Colonic mucosa (tissue), 4 donors: ENCODE measurements around the gene TMEM236. TPM values are rescaled to one million over a fixed set of nuclear protein-coding genes. Genes with fewer than 3 reads are reported as not detected.

ENCODE experiments used
- DNase-seq: peaks from one replicate; pipeline ENCODE4 v3.0.0-alpha.2; 2020
- H3K27ac ChIP-seq: fragments of 200-600 bp; one replicate; pipeline ENCODE4 v1.8.0; 2021
- H3K27me3 ChIP-seq: fragments of 200-600 bp; one replicate; pipeline ENCODE4 v1.8.0; 2021
- H3K36me3 ChIP-seq: fragments of 200-600 bp; one replicate; pipeline ENCODE4 v1.8.0; 2021
- H3K4me1 ChIP-seq: fragments of 200-600 bp; one replicate; pipeline ENCODE4 v1.8.0; 2021; ENCODE audit warnings: mild to moderate bottlenecking
- H3K4me3 ChIP-seq: fragments of 200-600 bp; one replicate; pipeline ENCODE4 v1.8.0; 2021
- H3K9ac ChIP-seq, 2 donors: one replicate each; pipeline ENCODE4 v1.7.0; 2013; ENCODE audit warnings: control low read depth in 2 of 2, low read depth in 2 of 2, low read length in 2 of 2
- H3K9me3 ChIP-seq: fragments of 200-600 bp; one replicate; pipeline ENCODE4 v1.8.0; 2021
- intact Hi-C: fragments of 100-400 bp; cut with DNase I; formaldehyde crosslinking; loops from one replicate; pipeline ENCODE4 v1.14.1; 2022
- total RNA-seq, 2 donors: library from RNA; stranded (reverse); fragmentation: NEBNext Ultra II Directional in 1 of 2; extraction: Animal tissue kit (Norgen Biotek cat#: 25700) in 1 of 2; gene quantifications; one replicate each; pipeline ENCODE4 v1.2.1, GENCODE V29; 2021
- TF ChIP-seq, protein P1 (sequence below): fragments of 200-600 bp; IDR thresholded peaks from one replicate; pipeline ENCODE4 v1.8.0; 2022; ENCODE audit warnings: antibody characterized with exemption, mild to moderate bottlenecking
- donor health status: healthy.
- donor health status: DM: no; HTN: no; CAD: no.
- donor health status: DM: no; HTN: no; CAD: no.

Gene TMEM236
- total RNA-seq, 2 donors from 2014 or later: 16.6 to 57.4 TPM

DNA sequence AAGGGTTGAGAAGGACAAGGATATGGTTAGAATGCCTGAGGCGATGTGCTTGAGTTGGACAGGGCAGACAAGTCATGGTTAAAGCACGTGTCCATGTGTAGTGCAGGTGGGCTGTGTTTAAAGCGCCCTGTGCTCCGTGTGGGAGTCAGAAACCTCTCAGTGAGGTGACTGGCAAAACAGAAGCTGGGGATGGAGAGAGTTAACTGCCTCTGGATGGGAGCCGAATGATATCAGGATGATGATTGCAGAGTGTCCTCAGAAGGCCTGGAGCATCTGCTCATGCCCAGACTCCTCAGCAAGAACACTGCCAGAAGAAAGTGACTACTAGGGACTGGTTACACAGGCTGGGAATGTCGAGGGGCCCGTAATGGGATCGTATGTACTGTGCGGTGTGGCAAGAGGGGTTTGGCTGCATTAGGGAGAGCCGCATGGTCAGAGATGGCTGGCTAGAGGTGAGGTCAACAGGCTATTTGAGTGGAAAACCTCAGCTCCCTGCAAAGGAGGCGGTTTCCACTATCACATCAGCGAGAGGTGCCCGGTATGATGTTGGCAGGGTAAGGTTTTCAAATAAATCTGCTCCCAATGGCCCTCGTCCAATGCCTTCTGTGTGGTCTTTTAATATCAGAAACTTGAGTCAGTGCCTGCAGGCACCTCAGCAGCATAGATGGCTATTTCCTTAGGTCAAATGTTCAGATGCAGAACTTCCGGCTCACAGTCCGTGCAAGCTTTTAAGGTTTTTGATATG, 31.1 kb downstream of the TMEM236 start:
- no peak overlapping the region for H3K9ac ChIP-seq
- H3K4me1 ChIP-seq: no peaks in the 10 kb centered on the region
- no peaks in the 10 kb centered on the region for H3K27me3 ChIP-seq
- DNase-seq: no peak
- H3K4me3 ChIP-seq: no peak overlapping the region
- intact Hi-C loops: no loop called here
- H3K9me3 ChIP-seq: no peaks in the 10 kb centered on the region
- TF ChIP-seq, protein P1, sequence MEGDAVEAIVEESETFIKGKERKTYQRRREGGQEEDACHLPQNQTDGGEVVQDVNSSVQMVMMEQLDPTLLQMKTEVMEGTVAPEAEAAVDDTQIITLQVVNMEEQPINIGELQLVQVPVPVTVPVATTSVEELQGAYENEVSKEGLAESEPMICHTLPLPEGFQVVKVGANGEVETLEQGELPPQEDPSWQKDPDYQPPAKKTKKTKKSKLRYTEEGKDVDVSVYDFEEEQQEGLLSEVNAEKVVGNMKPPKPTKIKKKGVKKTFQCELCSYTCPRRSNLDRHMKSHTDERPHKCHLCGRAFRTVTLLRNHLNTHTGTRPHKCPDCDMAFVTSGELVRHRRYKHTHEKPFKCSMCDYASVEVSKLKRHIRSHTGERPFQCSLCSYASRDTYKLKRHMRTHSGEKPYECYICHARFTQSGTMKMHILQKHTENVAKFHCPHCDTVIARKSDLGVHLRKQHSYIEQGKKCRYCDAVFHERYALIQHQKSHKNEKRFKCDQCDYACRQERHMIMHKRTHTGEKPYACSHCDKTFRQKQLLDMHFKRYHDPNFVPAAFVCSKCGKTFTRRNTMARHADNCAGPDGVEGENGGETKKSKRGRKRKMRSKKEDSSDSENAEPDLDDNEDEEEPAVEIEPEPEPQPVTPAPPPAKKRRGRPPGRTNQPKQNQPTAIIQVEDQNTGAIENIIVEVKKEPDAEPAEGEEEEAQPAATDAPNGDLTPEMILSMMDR: no peak
- H3K36me3 ChIP-seq: no peaks in the 10 kb centered on the region
- H3K27ac ChIP-seq: no peak overlapping the region

DNA sequence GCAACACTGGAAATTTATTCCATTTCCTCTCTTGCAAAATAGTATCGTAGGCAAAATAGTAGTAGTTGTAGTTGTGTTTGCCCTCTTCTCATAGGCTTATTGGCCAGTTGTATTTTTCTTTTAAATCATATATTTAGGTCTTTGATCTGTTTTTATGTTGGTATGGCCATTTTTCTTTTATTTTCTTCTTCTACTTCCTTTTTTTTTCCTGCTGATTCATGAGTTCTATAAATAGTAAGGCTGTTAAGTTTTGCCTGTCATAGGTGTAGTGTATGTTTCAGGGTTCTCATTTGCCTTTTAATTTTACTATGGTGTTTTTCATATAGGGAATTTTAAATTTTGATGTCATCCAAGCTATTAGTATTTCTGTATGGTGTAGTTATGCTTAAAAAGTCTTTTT, 31.8 kb downstream of the TMEM236 start:
- Histone ChIP-seq H3K27me3 (no peaks in the 10 kb centered on the region), H3K4me3 (no peak overlapping the region), H3K9ac (no peak overlapping the region), H3K4me1 (no peaks in the 10 kb centered on the region), H3K36me3 (no peaks in the 10 kb centered on the region), H3K9me3 (no peaks in the 10 kb centered on the region), H3K27ac (no peak overlapping the region)
- TF ChIP-seq, protein P1: no peak
- intact Hi-C loops: no loop called here
- no peak for DNase-seq

DNA sequence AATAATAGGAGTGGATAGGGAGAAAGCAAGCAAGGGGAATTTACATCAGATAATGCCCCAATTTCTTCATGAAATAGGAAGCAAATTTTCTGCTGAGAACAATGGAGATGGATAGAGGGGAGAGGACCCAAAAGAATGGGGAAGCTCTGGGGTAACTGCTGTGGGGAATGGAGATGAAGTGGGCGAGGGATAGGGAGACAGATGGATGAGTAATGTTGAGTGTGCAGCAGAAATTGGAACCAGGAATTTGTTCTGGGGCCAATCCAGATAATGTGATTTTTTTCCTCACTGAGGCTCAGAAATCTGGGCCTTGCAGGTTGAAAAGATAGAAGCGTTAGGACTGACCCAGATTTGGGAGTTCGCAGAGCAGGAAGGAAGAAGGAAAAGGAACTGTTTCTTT, 32.7 kb downstream of the TMEM236 start:
- Histone ChIP-seq H3K4me1 (no peaks in the 10 kb centered on the region), H3K36me3 (no peaks in the 10 kb centered on the region), H3K27me3 (no peaks in the 10 kb centered on the region), H3K4me3 (no peak overlapping the region), H3K9ac (no peak overlapping the region), H3K27ac (no peak overlapping the region), H3K9me3 (no peaks in the 10 kb centered on the region)
- DNase-seq: no peak
- intact Hi-C loops: no loop called here
- TF ChIP-seq, protein P1: no peak

DNA sequence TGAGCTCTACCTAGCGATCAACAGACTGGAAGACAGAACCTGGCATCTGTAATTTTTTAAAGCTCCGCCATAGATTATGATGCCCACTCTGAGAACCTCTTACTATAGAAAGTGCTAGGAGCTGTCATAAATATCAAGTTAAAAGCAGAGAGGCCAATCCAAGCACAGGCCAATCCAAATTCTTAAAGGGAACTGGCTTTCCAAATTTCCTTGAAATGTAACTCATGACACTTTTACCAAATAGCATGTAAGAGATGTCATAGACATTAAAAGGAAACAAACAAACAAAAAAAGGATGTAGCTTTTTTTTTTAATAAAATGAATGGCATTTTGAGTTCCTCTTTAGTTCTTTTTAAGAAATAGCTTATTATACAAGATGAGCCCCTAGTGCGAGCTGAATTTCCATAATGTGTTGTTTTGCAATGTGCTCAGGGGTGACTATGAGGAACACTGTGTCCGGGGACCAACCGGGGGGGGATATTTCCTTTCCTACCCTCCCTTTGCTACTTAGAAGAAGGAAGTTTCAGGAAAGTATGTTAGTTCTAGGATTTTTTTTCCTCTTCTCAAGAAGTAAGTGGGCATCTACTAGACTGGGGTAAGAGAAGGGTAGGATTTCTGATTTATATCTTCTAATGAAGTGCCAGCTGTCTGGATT, 33.4 kb downstream of the TMEM236 start:
- DNase-seq: no peak
- Histone ChIP-seq H3K9ac (no peak overlapping the region), H3K36me3 (no peaks in the 10 kb centered on the region), H3K4me3 (no peak overlapping the region), H3K9me3 (no peaks in the 10 kb centered on the region), H3K27ac (no peak overlapping the region), H3K4me1 (no peaks in the 10 kb centered on the region), H3K27me3 (no peaks in the 10 kb centered on the region)
- intact Hi-C loops: no loop called here
- TF ChIP-seq, protein P1: no peak

DNA sequence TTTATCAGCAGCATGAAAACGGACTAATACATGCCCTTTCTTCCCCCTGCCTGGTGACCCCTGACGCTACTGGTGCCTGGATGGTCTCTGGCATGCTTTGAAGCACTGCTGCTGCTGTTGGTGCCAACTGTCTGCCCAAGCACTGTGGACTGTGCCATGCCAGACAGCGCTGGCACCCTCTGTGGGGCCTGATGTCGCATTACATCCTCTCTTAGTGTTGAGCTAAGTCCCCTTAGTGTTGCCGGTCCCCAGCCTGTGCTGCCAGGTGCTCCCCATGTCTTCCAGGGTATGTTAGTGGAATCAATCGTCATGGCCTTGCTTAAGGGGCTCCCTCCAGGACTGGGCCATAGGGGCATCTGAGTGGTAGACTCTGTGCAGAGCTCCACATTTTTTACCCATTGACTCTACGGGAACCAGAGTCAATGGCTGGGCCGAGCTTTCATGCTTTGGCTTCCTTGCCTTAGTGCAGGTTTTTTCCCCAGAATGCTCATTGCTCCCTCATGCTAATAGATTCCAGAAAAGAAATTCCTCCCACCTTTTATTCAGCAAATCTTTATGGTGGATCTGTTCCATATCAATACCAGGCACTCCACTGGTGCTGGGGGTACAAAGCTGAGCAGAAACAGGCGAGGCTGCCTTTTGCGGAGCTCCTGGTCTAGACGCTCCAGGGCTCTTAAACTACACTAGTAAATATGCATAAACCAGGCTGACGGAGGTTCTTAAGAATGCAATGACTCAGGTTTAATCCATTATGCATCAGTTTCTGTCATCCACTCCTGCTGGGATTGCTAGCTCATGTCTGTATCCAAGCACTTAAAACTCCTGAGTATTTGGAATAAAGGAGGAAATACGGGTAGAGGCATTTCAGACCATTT, 35.3 kb downstream of the TMEM236 start:
- Histone ChIP-seq H3K4me3 (no peak overlapping the region), H3K27ac (no peak overlapping the region), H3K9me3 (no peaks in the 10 kb centered on the region), H3K27me3 (no peaks in the 10 kb centered on the region), H3K4me1 (no peaks in the 10 kb centered on the region), H3K36me3 (no peaks in the 10 kb centered on the region), H3K9ac (no peak overlapping the region)
- TF ChIP-seq, protein P1: no peak
- intact Hi-C loops: no loop called here
- DNase-seq: no peak
